NT2/D1 (cell line): ENCODE results near the gene LIMS1.
A peak's percentile ranks its signal among the peaks of the same experiment; 100 is the strongest.
"Not testable (repeated sequence)": the region's sequence is repeated elsewhere in the genome, so short reads cannot be mapped to it uniquely, and the experiment has no call there.

Experiments used
- DNase-seq: peaks from one replicate; pipeline ENCODE4 v3.0.0-alpha.2; 2011; ENCODE audit warnings: low read depth, low spot score
- H3K27me3 ChIP-seq: 2 replicates; pipeline ENCODE4 v1.6.0; 2011; ENCODE audit warnings: mild to moderate bottlenecking; ENCODE audit not compliant: insufficient read length, insufficient read depth
- H3K36me3 ChIP-seq: 2 replicates; pipeline ENCODE4 v1.6.1; 2011; ENCODE audit warnings: mild to moderate bottlenecking, low read length, mixed read lengths; ENCODE audit not compliant: insufficient read depth, insufficient read length
- H3K4me1 ChIP-seq: 2 replicates; pipeline ENCODE4 v1.5.1; 2011; ENCODE audit not compliant: insufficient read depth, insufficient read length
- H3K4me3 ChIP-seq: 2 replicates; pipeline ENCODE4 v1.5.1; 2011; ENCODE audit warnings: low read depth; ENCODE audit not compliant: insufficient read length
- H3K9ac ChIP-seq: 2 replicates; pipeline ENCODE4 v1.6.0; 2011; ENCODE audit warnings: low read depth; ENCODE audit not compliant: insufficient read length
- H3K9me3 ChIP-seq: 2 replicates; pipeline ENCODE4 v1.5.1; 2011; ENCODE audit warnings: mild to moderate bottlenecking, low read length; ENCODE audit not compliant: insufficient read depth
- SUZ12 ChIP-seq: IDR thresholded peaks from 2 replicates; pipeline ENCODE4 v1.6.1; 2011; ENCODE audit not compliant: insufficient read length, insufficient read depth; ENCODE audit errors: extremely low read depth
- YY1 ChIP-seq: IDR thresholded peaks from 2 replicates; pipeline ENCODE4 v1.6.1; 2011; ENCODE audit not compliant: insufficient read length, insufficient read depth
- ZNF274 ChIP-seq: IDR thresholded peaks from 2 replicates; pipeline ENCODE4 v1.6.1; 2011; ENCODE audit warnings: mild to moderate bottlenecking, low read depth, low read length

LIMS1 gene

GRCh38 chr2:108701806-108702205 is 167.5 kb downstream of the LIMS1 start:
- no peak for DNase-seq
- H3K4me3 ChIP-seq: no peak overlapping the region

GRCh38 chr2:108704871-108705270 is 170.6 kb downstream of the LIMS1 start:
- Histone ChIP-seq H3K36me3 (no peaks in the 10 kb centered on the region), H3K9ac (no peak overlapping the region), H3K4me3 (no peak overlapping the region), H3K4me1 (no peaks in the 10 kb centered on the region), H3K9me3 (no peaks in the 10 kb centered on the region), H3K27me3 (no peaks in the 10 kb centered on the region)
- TF ChIP-seq SUZ12 (no peak), YY1 (no peak), ZNF274 (no peak)
- DNase-seq: no peak

More at GRCh38 chr2:108701806-108702205, 167.5 kb downstream of the LIMS1 start:
- no peaks in the 10 kb centered on the region for H3K27me3 ChIP-seq
- no peak overlapping the region for H3K9ac ChIP-seq
- H3K36me3 ChIP-seq: no peaks in the 10 kb centered on the region
- H3K4me1 ChIP-seq: no peaks in the 10 kb centered on the region
- H3K9me3 ChIP-seq: no peaks in the 10 kb centered on the region
- TF ChIP-seq ZNF274 (no peak), YY1 (no peak), SUZ12 (no peak)

- Histone ChIP-seq H3K36me3 (no peaks in the 10 kb centered on the region), H3K4me3 (no peak overlapping the region), H3K4me1 (no peaks in the 10 kb centered on the region), H3K9me3 (no peaks in the 10 kb centered on the region), H3K27me3 (no peaks in the 10 kb centered on the region), H3K9ac (no peak overlapping the region)
- TF ChIP-seq YY1 (no peak), ZNF274 (no peak), SUZ12 (no peak)
- DNase-seq: no peak
Measured at GRCh38 chr2:108707300-108707699, 173.0 kb downstream of the LIMS1 start.

- H3K36me3 ChIP-seq, H3K9ac ChIP-seq, H3K4me1 ChIP-seq, H3K9me3 ChIP-seq, H3K4me3 ChIP-seq, H3K27me3 ChIP-seq, DNase-seq: not testable (repeated sequence)
Measured at GRCh38 chr2:108716971-108717370, 182.7 kb downstream of the LIMS1 start.

- TF ChIP-seq SUZ12: no peak
- Histone ChIP-seq H3K27me3 (no peaks in the 10 kb centered on the region), H3K9me3 (no peaks in the 10 kb centered on the region), H3K9ac (peak within 1 kb of the TSS; percentile 99), H3K4me1 (no peaks in the 10 kb centered on the region), H3K36me3 (no peaks in the 10 kb centered on the region), H3K4me3 (peak within 1 kb of the TSS; percentile 90)
- DNase-seq: peak; percentile 98
Measured at GRCh38 chr2:108719149-108720044, 185.1 kb downstream of the LIMS1 start, which contains the start of gene RANBP2. TSS of gene RANBP2 (plus strand) at chr2:108719482. CDS start at chr2:108719607, 125 bp downstream.

- DNase-seq, H3K27me3 ChIP-seq, H3K9ac ChIP-seq: not testable (repeated sequence)
Measured at GRCh38 chr2:108726048-108726447, 191.8 kb downstream of the LIMS1 start.

GRCh38 chr2:108734656-108735055 is 200.4 kb downstream of the LIMS1 start:
- peaks cover 28% of the 10 kb centered on the region for H3K36me3 ChIP-seq

More at GRCh38 chr2:108726048-108726447, 191.8 kb downstream of the LIMS1 start:
- H3K4me1 ChIP-seq, H3K9me3 ChIP-seq, H3K36me3 ChIP-seq, H3K4me3 ChIP-seq: not testable (repeated sequence)

More at GRCh38 chr2:108734656-108735055, 200.4 kb downstream of the LIMS1 start:
- not testable (repeated sequence) for H3K4me3 ChIP-seq, DNase-seq, H3K4me1 ChIP-seq, H3K27me3 ChIP-seq, H3K9me3 ChIP-seq, H3K9ac ChIP-seq
